ENCODE data around the gene CDC123. TPM values are rescaled to one million over a fixed set of nuclear protein-coding genes. Genes with fewer than 3 reads are reported as not detected.

Gene CDC123
- total and polyA plus RNA-seq, 2 of the 4 experiments (the other 2 are of a cell fraction): 100 to 203 TPM

GRCh38 chr10:12179606-12180170 lies 16.3 kb upstream of the CDC123 start:
- intact Hi-C loops (cut with micrococcal nuclease) (no loop called here), in situ Hi-C loops (cut with MboI; ENCODE audit: low sequenced_read_pairs) (no loop called here), dilution Hi-C loops (cut with HindIII; ENCODE audit: low sequenced_read_pairs, unreplicated experiment) (no loop called here)
- CTCF ChIA-PET: no interaction called here
- no peak overlapping the region for H4K5ac ChIP-seq (ENCODE audit: low read depth, low read length)
- no peak overlapping the region for H2BK5ac ChIP-seq (ENCODE audit: low read depth, low read length, poor library complexity, severe bottlenecking)
- H3K4me2 ChIP-seq (ENCODE audit: low read depth, low read length): no peak overlapping the region
- peaks cover 1% of the 10 kb centered on the region; the same call in 1 of the 2 replicates for H3K4me1 ChIP-seq (ENCODE audit: control insufficient read depth, insufficient read depth, low read length)
- H3K4ac ChIP-seq (ENCODE audit: low read depth, low read length): no peak overlapping the region
- H4K8ac ChIP-seq (ENCODE audit: low read depth in 2 of 2, low read length in 2 of 2): no peak overlapping the region
- H3K27me3 ChIP-seq (ENCODE audit: control insufficient read depth, insufficient read depth, low read length): no peaks in the 10 kb centered on the region
- H3K56ac ChIP-seq (ENCODE audit: extremely low read depth, insufficient read depth, low read length): no peak overlapping the region
- H3K9ac ChIP-seq (ENCODE audit: low read depth, low read length): no peak overlapping the region
- no peak overlapping the region for H2AK9ac ChIP-seq (replicated peaks; ENCODE audit: low read depth, low read length, poor library complexity)
- WGBS, 2 experiments (ENCODE audit: extremely low coverage in 2 of 2, insufficient read length in 1 of 2): no CpG with 5 or more reads among the region's 4 CpGs
- DNase-seq: no peak
- H2AFZ ChIP-seq (replicated peaks; ENCODE audit: low read length, poor library complexity): no peak overlapping the region
- no peak overlapping the region for H3K27ac ChIP-seq (ENCODE audit: insufficient read depth, low read length)
- peaks cover 5 to 11% of the 10 kb centered on the region in 2 experiments; a peak in 2 of 4 replicates for H3K79me1 ChIP-seq (ENCODE audit: low read depth in 1 of 2, low read length in 2 of 2)
- no peak overlapping the region for H2BK20ac ChIP-seq (ENCODE audit: low read depth, low read length)
- no peak overlapping the region for H2BK120ac ChIP-seq (ENCODE audit: low read depth, low read length)
- ATAC-seq (ENCODE audit: low read depth): no peak
- H2BK15ac ChIP-seq (ENCODE audit: low read depth, low read length): no peak overlapping the region
- POLR2A ChIA-PET (ENCODE audit: unreplicated experiment): interaction anchor here (0.9 kb wide), 1 partner anchor 15 kb away, joined by 3 read pairs; no protein-coding TSS in a partner anchor
- H3K4me3 ChIP-seq (ENCODE audit: insufficient read depth, low read depth, low read length): no peak overlapping the region
- BruUV-seq (replicated peaks): no TSS peak
- no peak overlapping the region for H3K23ac ChIP-seq (ENCODE audit: low read depth, low read length)
- H3K18ac ChIP-seq (ENCODE audit: low read depth, low read length): no peak overlapping the region
- no peaks in the 10 kb centered on the region for H4K20me1 ChIP-seq (ENCODE audit: insufficient read depth, low read length)
- no peaks in the 10 kb centered on the region for H3K9me1 ChIP-seq (ENCODE audit: insufficient read depth, low read length)
- H3K14ac ChIP-seq (replicated peaks; ENCODE audit: low read depth, low read length): no peak overlapping the region
- H4K91ac ChIP-seq (ENCODE audit: insufficient read depth, low read depth, low read length): no peak overlapping the region
- no peak overlapping the region for H2AK5ac ChIP-seq (ENCODE audit: low read depth, low read length)
- no peaks in the 10 kb centered on the region for H3K9me3 ChIP-seq (ENCODE audit: control insufficient read depth, insufficient read depth, low read length)
- no peak for TF ChIP-seq CEBPB (IDR thresholded peaks at IDR 0.05; ENCODE audit: low read depth, low read length)
- TF ChIP-seq RFX5 (IDR thresholded peaks at IDR 0.05; ENCODE audit: low read depth, low read length): no peak
- no peak for TF ChIP-seq ELK1 (IDR thresholded peaks at IDR 0.05; ENCODE audit: borderline replicate concordance, low read depth, low read length)
- TF ChIP-seq USF2 (IDR thresholded peaks at IDR 0.05; ENCODE audit: low read depth, low read length): no peak
- TF ChIP-seq SMC3 (IDR thresholded peaks at IDR 0.05; ENCODE audit: low read depth, low read length): no peak
- TF ChIP-seq MXI1 (IDR thresholded peaks at IDR 0.05; ENCODE audit: borderline replicate concordance, low read depth, low read length): no peak
- no peak for TF ChIP-seq RAD21 (IDR thresholded peaks at IDR 0.05; ENCODE audit: low read length)
- no peak for TF ChIP-seq POLR2A (IDR thresholded peaks at IDR 0.05; ENCODE audit: low read depth, low read length)
- TF ChIP-seq NFE2L2 (IDR thresholded peaks at IDR 0.05; ENCODE audit: low read depth, low read length): no peak
- no peak for TF ChIP-seq MAZ (IDR thresholded peaks at IDR 0.05; ENCODE audit: borderline replicate concordance, low read depth, low read length)
- no peak for TF ChIP-seq MAFK (IDR thresholded peaks at IDR 0.05; ENCODE audit: low read depth, low read length)
- no peak for TF ChIP-seq CHD1 (IDR thresholded peaks at IDR 0.05; ENCODE audit: low read depth, low read length)
- TF ChIP-seq CTCF (conservative IDR thresholded peaks at IDR 0.05; ENCODE audit: low read depth, low read length): no peak
- no peak for TF ChIP-seq RCOR1 (IDR thresholded peaks at IDR 0.05; ENCODE audit: insufficient replicate concordance, low read length)
- no peak for TF ChIP-seq BHLHE40 (IDR thresholded peaks at IDR 0.05; ENCODE audit: low read depth, low read length)
- TF ChIP-seq FOS (IDR thresholded peaks at IDR 0.05; ENCODE audit: low read depth, low read length): no peak
- peaks cover 27% of the 10 kb centered on the region for H3K36me3 ChIP-seq (ENCODE audit: control insufficient read depth, insufficient read depth, low read length)

Measured in IMR-90 (cell line).